Epithelial cell of esophagus (primary cell): Measurements from ENCODE around the gene CDCP1.

ENCODE experiments used
- DNase-seq: peaks from one replicate; pipeline ENCODE4 v3.0.0; 2010; ENCODE audit warnings: low read depth
- H3K4me3 ChIP-seq: 2 replicates; pipeline ENCODE4 v1.5.1; 2011; ENCODE audit warnings: mild to moderate bottlenecking, low read length, control low read depth
- TF ChIP-seq, protein P1 (sequence below): IDR thresholded peaks from 2 replicates; pipeline ENCODE4 v1.5.1; 2011; ENCODE audit warnings: low read depth, mild to moderate bottlenecking, low read length, control low read depth, inconsistent platforms; ENCODE audit not compliant: insufficient read depth; ENCODE audit errors: missing control alignments

The CDCP1 gene

DNA sequence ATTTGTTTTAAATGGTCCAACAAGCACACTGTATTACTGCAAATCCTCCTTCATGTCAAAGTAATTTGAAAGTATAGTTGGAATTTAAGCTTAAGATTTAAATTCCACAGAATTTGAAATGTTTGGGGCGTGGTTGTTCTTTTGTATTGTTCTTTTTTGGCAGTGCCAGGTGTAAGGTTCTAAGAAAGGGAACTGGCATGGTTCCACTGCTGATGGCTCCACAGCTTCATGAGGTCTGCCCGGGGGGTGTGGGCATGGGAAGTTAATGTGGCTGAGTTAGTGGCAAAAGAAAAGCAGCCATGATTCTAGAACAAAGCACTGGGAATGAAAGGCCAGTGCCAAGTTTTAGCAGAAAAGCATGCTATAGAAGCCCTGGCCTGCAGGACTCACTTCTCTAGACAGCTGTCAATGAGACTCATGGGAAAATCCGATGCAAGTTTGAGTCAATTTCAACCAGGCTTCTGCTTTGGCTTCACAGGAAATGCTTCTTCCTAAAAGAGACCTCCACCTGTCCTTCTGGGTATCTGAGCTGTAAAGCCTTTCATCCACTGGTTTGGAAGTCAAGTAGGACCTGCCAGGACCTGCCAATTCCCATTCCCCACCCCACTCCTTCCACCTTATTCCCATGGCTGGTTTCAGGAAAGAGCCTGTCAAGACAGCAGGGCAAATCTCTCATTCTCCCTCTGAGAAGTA lies 18.9 kb downstream of the CDCP1 start:
- DNase-seq = peak; percentile 62
- TF ChIP-seq, protein P1, sequence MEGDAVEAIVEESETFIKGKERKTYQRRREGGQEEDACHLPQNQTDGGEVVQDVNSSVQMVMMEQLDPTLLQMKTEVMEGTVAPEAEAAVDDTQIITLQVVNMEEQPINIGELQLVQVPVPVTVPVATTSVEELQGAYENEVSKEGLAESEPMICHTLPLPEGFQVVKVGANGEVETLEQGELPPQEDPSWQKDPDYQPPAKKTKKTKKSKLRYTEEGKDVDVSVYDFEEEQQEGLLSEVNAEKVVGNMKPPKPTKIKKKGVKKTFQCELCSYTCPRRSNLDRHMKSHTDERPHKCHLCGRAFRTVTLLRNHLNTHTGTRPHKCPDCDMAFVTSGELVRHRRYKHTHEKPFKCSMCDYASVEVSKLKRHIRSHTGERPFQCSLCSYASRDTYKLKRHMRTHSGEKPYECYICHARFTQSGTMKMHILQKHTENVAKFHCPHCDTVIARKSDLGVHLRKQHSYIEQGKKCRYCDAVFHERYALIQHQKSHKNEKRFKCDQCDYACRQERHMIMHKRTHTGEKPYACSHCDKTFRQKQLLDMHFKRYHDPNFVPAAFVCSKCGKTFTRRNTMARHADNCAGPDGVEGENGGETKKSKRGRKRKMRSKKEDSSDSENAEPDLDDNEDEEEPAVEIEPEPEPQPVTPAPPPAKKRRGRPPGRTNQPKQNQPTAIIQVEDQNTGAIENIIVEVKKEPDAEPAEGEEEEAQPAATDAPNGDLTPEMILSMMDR = no peak
- no peak overlapping the region for H3K4me3 ChIP-seq

DNA sequence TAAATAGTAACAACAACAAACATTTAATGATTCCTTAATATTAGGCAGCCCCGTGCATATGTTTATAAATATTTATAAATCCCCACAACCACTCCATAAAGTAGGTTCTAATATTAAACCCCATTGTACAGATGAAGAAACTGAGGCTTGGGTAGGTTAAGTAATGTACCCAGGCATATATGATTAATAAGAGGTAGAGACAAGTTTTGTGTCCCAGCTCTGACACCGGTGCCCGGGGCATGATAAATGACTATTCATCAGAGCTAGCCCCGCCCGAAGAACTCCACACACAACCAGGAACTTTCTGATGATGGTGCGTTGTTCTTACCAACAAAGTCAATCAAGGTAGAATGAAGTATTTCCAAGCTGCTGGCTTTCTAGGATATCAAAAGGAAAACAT lies 19.4 kb downstream of the CDCP1 start:
- TF ChIP-seq, protein P1 = no peak
- H3K4me3 ChIP-seq = no peak overlapping the region

DNA sequence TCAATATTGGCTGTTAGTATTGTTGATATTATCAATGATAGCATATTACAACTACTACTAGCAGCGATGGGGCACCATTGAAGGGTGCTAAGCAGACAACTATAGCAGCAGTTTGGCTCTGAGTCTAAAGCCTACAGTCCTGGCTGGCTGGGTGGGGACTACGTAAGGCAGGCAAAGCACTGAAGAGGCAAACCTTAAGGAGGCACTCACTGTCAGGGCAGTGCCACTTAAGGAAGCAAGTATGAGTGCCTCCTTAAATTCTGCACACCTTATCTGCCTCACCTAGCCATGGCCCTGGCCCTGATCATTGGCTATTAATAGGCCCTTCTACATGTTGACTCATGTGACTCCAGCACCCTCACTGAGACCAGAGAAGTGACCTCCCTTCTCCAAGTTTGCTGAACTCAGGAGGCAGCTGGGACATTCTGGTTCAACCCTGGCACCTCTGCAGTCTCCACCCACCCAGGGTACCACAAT lies 20.6 kb downstream of the CDCP1 start:
- no peak overlapping the region for H3K4me3 ChIP-seq
- TF ChIP-seq, protein P1 = peak; percentile 13
- DNase-seq = peak; percentile 65

More for the DNA sequence above, 19.4 kb downstream of the CDCP1 start:
- peak; percentile 89 for DNase-seq

DNA sequence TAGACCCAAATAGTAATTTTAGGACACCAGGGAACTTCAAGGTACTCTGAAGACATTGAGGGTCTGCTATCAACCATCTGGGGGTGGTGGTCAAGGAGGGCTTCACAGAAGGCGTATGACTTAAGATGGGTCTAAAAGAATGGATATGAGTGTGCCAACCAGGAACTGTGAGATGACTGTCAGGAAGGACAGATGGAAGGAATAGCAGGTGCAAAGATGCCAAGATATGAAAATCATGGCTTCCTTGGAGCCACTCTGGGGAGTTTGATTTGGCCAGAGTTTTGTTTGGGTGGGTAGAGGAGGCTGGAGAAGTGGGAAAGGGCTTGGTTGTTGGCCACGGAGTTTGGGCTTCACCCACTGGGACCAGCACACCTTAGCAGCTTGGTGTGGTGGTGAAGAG lies 21.2 kb downstream of the CDCP1 start:
- no peak for DNase-seq
- TF ChIP-seq, protein P1 = no peak
- no peak overlapping the region for H3K4me3 ChIP-seq

DNA sequence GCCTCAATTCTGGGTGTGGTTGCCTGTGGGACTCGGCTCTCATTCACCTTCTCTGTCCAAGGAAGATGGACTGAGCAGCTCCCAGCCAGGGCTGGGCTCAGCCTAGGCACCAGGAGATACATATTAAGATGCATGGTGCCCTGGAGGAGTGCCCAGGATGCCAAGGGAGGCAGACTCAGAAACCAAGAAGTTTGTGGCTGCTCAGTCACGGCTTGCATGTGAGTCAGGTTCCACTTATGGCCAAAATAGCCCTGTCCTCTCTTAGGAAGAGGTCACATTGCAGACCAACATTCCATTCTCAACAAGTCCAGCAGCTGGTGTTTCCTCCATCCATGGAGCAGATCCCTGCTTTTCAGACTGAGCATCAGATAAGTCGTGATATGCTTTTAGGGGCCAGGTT lies 21.8 kb downstream of the CDCP1 start:
- peak; percentile 75 for DNase-seq
- no peak overlapping the region for H3K4me3 ChIP-seq

DNA sequence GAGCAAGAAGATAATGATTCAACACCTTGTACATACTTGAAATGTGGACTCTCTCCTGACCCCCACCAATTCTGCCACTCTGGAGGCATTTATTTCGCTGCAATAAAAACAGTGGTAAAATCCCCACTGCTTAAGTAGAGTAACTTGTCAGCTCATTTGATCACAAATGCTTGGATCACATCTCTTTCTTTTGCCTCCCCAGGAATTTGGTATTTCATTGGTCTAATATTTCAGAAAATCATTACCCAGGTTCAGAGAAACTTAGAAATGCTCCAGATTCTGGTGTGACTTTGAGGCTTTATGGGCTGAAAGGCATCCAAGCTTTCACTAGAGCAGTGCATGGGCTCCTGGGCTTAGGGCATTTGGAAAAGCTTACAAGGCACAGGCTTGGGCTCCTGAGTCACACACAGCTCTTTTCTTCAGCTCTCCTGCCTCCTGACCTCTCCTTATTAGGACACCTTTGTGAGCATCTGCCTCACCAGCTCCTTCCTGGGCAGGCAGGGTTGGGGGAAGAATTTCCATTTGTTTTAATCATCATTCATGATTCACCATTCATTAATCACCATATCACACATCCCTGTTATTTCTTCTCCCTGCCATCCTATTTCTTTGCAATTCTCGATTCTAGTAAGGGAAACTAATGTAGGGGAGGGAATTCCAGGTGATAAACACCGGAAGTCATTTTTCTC lies 22.5 kb downstream of the CDCP1 start:
- TF ChIP-seq, protein P1 = no peak
- no peak overlapping the region for H3K4me3 ChIP-seq
- peak; percentile 98 for DNase-seq

More for the DNA sequence above, 21.8 kb downstream of the CDCP1 start:
- TF ChIP-seq, protein P1 = no peak

DNA sequence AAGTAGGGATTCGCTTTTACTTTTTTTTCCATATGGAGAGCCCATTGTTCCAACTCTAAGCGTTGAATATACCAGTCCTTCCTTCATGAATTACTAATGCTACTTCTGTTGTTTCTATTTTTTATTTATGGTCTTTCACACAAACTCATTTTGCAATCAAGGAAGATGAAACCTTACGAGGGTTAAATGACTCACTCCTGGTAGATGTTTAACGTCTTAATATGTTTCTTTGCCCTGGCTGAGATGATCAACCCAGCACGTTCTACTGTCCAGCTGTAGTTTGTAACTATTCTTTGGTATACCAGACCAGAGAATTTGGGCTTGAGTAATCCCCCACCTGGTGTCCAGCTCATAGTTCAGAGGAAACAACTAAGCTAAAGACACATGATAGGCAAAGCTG lies 23.1 kb downstream of the CDCP1 start:
- DNase-seq = peak; percentile 92
- TF ChIP-seq, protein P1 = no peak
- H3K4me3 ChIP-seq = no peak overlapping the region
